K562 (cell line): ENCODE measurements around the gene TICAM1. TPM values are rescaled to one million over a fixed set of nuclear protein-coding genes. Genes with fewer than 3 reads are reported as not detected.
A peak's percentile ranks its signal among the peaks of the same experiment; 100 is the strongest.

Experiments
- ATAC-seq: fragments of 200-7000 bp; cut with Tn5 transposase; 3 replicates; pipeline ENCODE4 v1.9.1; 2020; ENCODE audit warnings: moderate library complexity
- BruUV-seq: library from RNA; stranded (reverse); fragments of 400-500 nt; replicated peaks from 2 replicates; lab custom pipeline; 2021; lab: Mats Ljungman, UMichigan
- CTCF ChIA-PET: fragments of 300-600 bp; formaldehyde crosslinking; extraction: SDS; loops from one replicate; lab custom pipeline; 2021; ENCODE audit warnings: low intra/inter-chr PET ratio; lab: Yijun Ruan, JAX
- POLR2A ChIA-PET: fragments of 300-600, 350-650 bp; sonication (Branson Sonifier 250); formaldehyde crosslinking; extraction: SDS; loops from one replicate; lab custom pipeline; 2021; ENCODE audit warnings: antibody characterized with exemption, inconsistent platforms; lab: Yijun Ruan, JAX
- DNase-seq, 4 experiments: peaks; one replicate each; pipeline versions ENCODE4 v3.0.0 to v3.0.0-alpha.2; 2011 to 2018; ENCODE audit warnings: low spot score in 3 of 4, mixed read lengths in 3 of 4; ENCODE audit errors: extremely low read depth in 1 of 4
- FAIRE-seq: peaks from 2 replicates; lab custom pipeline; 2011; peaks lifted over from hg19 to GRCh38; lab: Jason Lieb, UNC
- H2AFZ ChIP-seq: 2 replicates; pipeline ENCODE4 v1.6.0; 2011; ENCODE audit warnings: low read depth, low read length, control low read depth, inconsistent platforms
- H3K27ac ChIP-seq: fragments of 200-600 bp; 3 replicates; pipeline ENCODE4 v1.8.0; 2011; ENCODE audit warnings: low read depth, mild to moderate bottlenecking, control low read depth, inconsistent platforms, low read length, moderate library complexity, mixed read lengths; ENCODE audit errors: extremely low read depth
- H3K27me3 ChIP-seq, 2 experiments: fragments of 300-600 bp in 1 of 2; 2 replicates in 1 of 2; 3 replicates in 1 of 2; pipeline versions ENCODE4 v1.6.0 to v1.8.0; 2011; ENCODE audit warnings: inconsistent platforms in 2 of 2, low read length in 2 of 2, mild to moderate bottlenecking in 1 of 2, mixed read lengths in 1 of 2, moderate library complexity in 1 of 2; ENCODE audit not compliant: control insufficient read depth in 2 of 2, insufficient read depth in 2 of 2
- H3K36me3 ChIP-seq: fragments of 300-600 bp; 3 replicates; pipeline ENCODE4 v1.8.0; 2011; ENCODE audit warnings: mild to moderate bottlenecking, low read length, inconsistent platforms; ENCODE audit not compliant: control insufficient read depth, insufficient read depth
- H3K4me1 ChIP-seq, 2 experiments: fragments of 200-600 bp in 1 of 2; replicated peaks in 1 of 2; 2 replicates in 1 of 2; 3 replicates in 1 of 2; pipeline versions ENCODE4 v1.5.1 to v1.8.0; 2011; ENCODE audit warnings: inconsistent platforms in 2 of 2, low read length in 2 of 2, mild to moderate bottlenecking in 1 of 2, mixed read lengths in 1 of 2, moderate library complexity in 1 of 2; ENCODE audit not compliant: control insufficient read depth in 2 of 2, insufficient read depth in 2 of 2
- H3K4me2 ChIP-seq: 2 replicates; pipeline ENCODE4 v1.6.1; 2011; ENCODE audit warnings: low read length, control low read depth, inconsistent platforms, mixed read lengths; ENCODE audit not compliant: insufficient read depth
- H3K4me3 ChIP-seq: fragments of 200-600 bp; sonication (generic), shearing (Covaris generic); 2 replicates; pipeline ENCODE4 v1.5.1; 2016; ENCODE audit warnings: control low read depth, inconsistent platforms
- H3K79me2 ChIP-seq: fragments of 200-600 bp; 3 replicates; pipeline ENCODE4 v1.8.0; 2011; ENCODE audit warnings: low read length, inconsistent platforms; ENCODE audit not compliant: control insufficient read depth, insufficient read depth
- H3K9ac ChIP-seq, 2 experiments: 2 replicates each; pipeline versions ENCODE4 v1.6.0 to v1.6.1; 2011; ENCODE audit warnings: low read depth in 2 of 2, low read length in 2 of 2, control low read depth in 1 of 2, inconsistent platforms in 1 of 2, mild to moderate bottlenecking in 1 of 2, mixed read lengths in 1 of 2; ENCODE audit not compliant: insufficient read depth in 1 of 2
- H3K9me1 ChIP-seq: one replicate; pipeline ENCODE4 v1.6.0; 2011; ENCODE audit warnings: inconsistent platforms, mild to moderate bottlenecking, low read length, moderate library complexity; ENCODE audit not compliant: control insufficient read depth, insufficient read depth
- H3K9me3 ChIP-seq: replicated peaks from 2 replicates; pipeline ENCODE4 v1.5.1; 2011; ENCODE audit warnings: low read depth, low read length, inconsistent platforms; ENCODE audit not compliant: control insufficient read depth, insufficient read depth
- H4K20me1 ChIP-seq: replicated peaks from 2 replicates; pipeline ENCODE4 v1.6.1; 2011; ENCODE audit warnings: low read length, inconsistent platforms, mixed read lengths; ENCODE audit not compliant: control insufficient read depth, insufficient read depth
- CBX2 ChIP-seq: fragments of 200-600 bp; sonication (generic); IDR thresholded peaks from one replicate; pipeline ENCODE4 v1.6.1; 2012; ENCODE audit warnings: mild to moderate bottlenecking, low read length, inconsistent platforms; ENCODE audit not compliant: insufficient read depth, poor library complexity, severe bottlenecking
- CLOCK ChIP-seq: fragments of 250-450 bp; sonication (Bioruptor Pico); IDR thresholded peaks from 2 replicates; pipeline ENCODE4 v1.4.0; 2020; ENCODE audit warnings: mild to moderate bottlenecking, moderate library complexity, borderline replicate concordance
- CTBP1 ChIP-seq: fragments of 450-650 bp; IDR thresholded peaks from 2 replicates; pipeline ENCODE4 v1.6.1; 2016; ENCODE audit warnings: borderline replicate concordance
- FOXK2 ChIP-seq, 2 experiments: fragments of 450-650 bp; IDR thresholded peaks in 1 of 2; conservative IDR thresholded peaks in 1 of 2; 2 replicates each; pipeline ENCODE4 v1.6.1; 2016; ENCODE audit warnings: low read depth in 2 of 2, mild to moderate bottlenecking in 1 of 2
- GATA2 ChIP-seq: sonication (generic); formaldehyde crosslinking; IDR thresholded peaks from 2 replicates; pipeline ENCODE4 v1.4.0; 2020; ENCODE audit warnings: mild to moderate bottlenecking, missing genetic modification reagents
- KDM1A ChIP-seq, 2 experiments: fragments of 450-650 bp; IDR thresholded peaks; 2 replicates each; pipeline ENCODE4 v1.6.1; 2016; ENCODE audit warnings: mild to moderate bottlenecking in 2 of 2
- MLX ChIP-seq, 2 experiments: fragments of 450-650 bp in 1 of 2; sonication (generic) in 1 of 2; formaldehyde crosslinking; conservative IDR thresholded peaks; 2 replicates each; pipeline versions ENCODE4 v1.4.0 to v1.8.1; 2020 to 2022; ENCODE audit warnings: mild to moderate bottlenecking in 1 of 2, missing genetic modification reagents in 1 of 2
- NEUROD1 ChIP-seq: fragments of 150-350 bp; IDR thresholded peaks from 2 replicates; pipeline ENCODE4 v1.6.1; 2014; ENCODE audit warnings: borderline replicate concordance, low read length, low read depth; ENCODE audit not compliant: partially characterized antibody
- NUFIP1 ChIP-seq: fragments of 450-650 bp; IDR thresholded peaks from 2 replicates; pipeline ENCODE4 v1.6.1; 2018; ENCODE audit not compliant: partially characterized antibody
- PCBP2 ChIP-seq: fragments of 200-400 bp; formaldehyde crosslinking; IDR thresholded peaks from 2 replicates; pipeline ENCODE4 v1.6.1; 2018; ENCODE audit warnings: low read length, low read depth, mild to moderate bottlenecking, moderate library complexity; ENCODE audit not compliant: poor library complexity, severe bottlenecking
- RBFOX2 ChIP-seq: fragments of 200-400 bp; formaldehyde crosslinking; IDR thresholded peaks from 2 replicates; pipeline ENCODE4 v1.6.1; 2017; ENCODE audit warnings: low read depth, mild to moderate bottlenecking, low read length, moderate library complexity
- SP1 ChIP-seq: sonication (generic); formaldehyde crosslinking; IDR thresholded peaks from 2 replicates; pipeline ENCODE4 v1.8.1; 2022; ENCODE audit warnings: mild to moderate bottlenecking, missing genetic modification reagents
- TBL1XR1 ChIP-seq, 2 experiments: IDR thresholded peaks; 2 replicates each; pipeline ENCODE4 v1.6.1; 2012; ENCODE audit warnings: improper control_type of control experiment in 2 of 2, low read length in 2 of 2, mild to moderate bottlenecking in 1 of 2
- ZNF121 ChIP-seq: sonication (generic); formaldehyde crosslinking; conservative IDR thresholded peaks from 2 replicates; pipeline ENCODE4 v1.8.0; 2022; ENCODE audit warnings: missing genetic modification reagents
- ZNF143 ChIP-seq: sonication (generic); formaldehyde crosslinking; IDR thresholded peaks from 2 replicates; pipeline ENCODE4 v1.9.0; 2022; ENCODE audit warnings: mild to moderate bottlenecking, missing genetic modification reagents
- ZNF212 ChIP-seq: fragments of 450-650 bp; formaldehyde crosslinking; IDR thresholded peaks from 2 replicates; pipeline ENCODE4 v1.4.0; 2020; ENCODE audit warnings: mild to moderate bottlenecking
- WGBS: fragments of 100-300 bp; shearing (Covaris generic); methylation state at CpG from one replicate; pipeline ENCODE4 v1.1.6; 2016; ENCODE audit warnings: low coverage, mixed read lengths; ENCODE audit not compliant: insufficient coverage; ENCODE audit errors: missing lambda C conversion rate; 5-methylcytosine and 5-hydroxymethylcytosine counted together
- in situ Hi-C: fragments of 300-500 bp; cut with MboI; formaldehyde crosslinking; loops from 4 replicates; pipeline ENCODE4 v1.15.0; 2018; ENCODE audit warnings: inconsistent platforms, mixed read lengths
- intact Hi-C: fragments of 100-400 bp; cut with micrococcal nuclease; formaldehyde crosslinking; loops from 2 replicates; pipeline ENCODE4 v1.14.2; 2022
- polyA plus RNA-seq, 8 experiments: library from polyadenylated mRNA; depleted of rRNA in 4 of 8; stranded (reverse) in 5 of 8; unstranded in 3 of 8; fragments of >200 nt; fragmentation: Nextera tagmentation in 2 of 8; fragmentation: Illumina TruSeq in 1 of 8; extraction: Ambion mirVana in 2 of 8; extraction: Trizol in 1 of 8; gene quantifications; 2 replicates each; pipeline versions ENCODE4 v1.2.1 to v1.2.3, GENCODE V29; 2011 to 2014; ENCODE audit warnings: inconsistent platforms in 1 of 8, missing spikeins in 1 of 8
- total RNA-seq, 7 experiments: library from RNA; depleted of rRNA in 6 of 7; stranded (reverse); fragments of >200 nt in 6 of 7; fragmentation: Illumina TruSeq in 2 of 7; extraction: Trizol in 2 of 7; gene quantifications; 2 replicates each; pipeline versions ENCODE4 v1.2.1 to v1.2.3, GENCODE V29; 2011 to 2021; ENCODE audit warnings: low replicate concordance in 1 of 7

TICAM1 gene
- total and polyA plus RNA-seq, 9 of the 15 experiments (the other 6 are each of a cell fraction or from before 2014, with no cell fraction given) = 0.07 to 11.6 (median 1.5) TPM

- H4K20me1 ChIP-seq = no peaks in the 10 kb centered on the region
- H3K27me3 ChIP-seq = no peaks in the 10 kb centered on the region
- H3K4me2 ChIP-seq = peak overlapping the region; percentile 92
- H3K36me3 ChIP-seq = peaks cover 3% of the 10 kb centered on the region; the same call in 1 of the 3 replicates
- WGBS = 75% methylated on average over 6 of the region's 6 CpGs
- H3K79me2 ChIP-seq = peaks cover 31% of the 10 kb centered on the region
- DNase-seq = peak in 1 of 4 experiments; percentile 4
- no TSS peak for BruUV-seq
- peak overlapping the region; percentile 90; the same call in 1 of the 3 replicates for H3K27ac ChIP-seq
- H3K4me1 ChIP-seq = peaks cover 7 to 15% of the 10 kb centered on the region in 2 experiments; a peak in 4 of 5 replicates
- FAIRE-seq = no peak
- H3K4me3 ChIP-seq = peak overlapping the region; percentile 98
- H2AFZ ChIP-seq = 0 out of 2 replicates have a peak overlapping the region, but pooled peaks have one; percentile 100
- H3K9me3 ChIP-seq = no peaks in the 10 kb centered on the region; the same call in 1 of the 2 replicates
- peak overlapping the region; percentile 88 to 95 for H3K9ac ChIP-seq
- H3K9me1 ChIP-seq = no peaks in the 10 kb centered on the region
- no peak for ATAC-seq
- POLR2A ChIA-PET = interaction anchor here (1.2 to 2.8 kb wide), 3 partner anchors 10 to 13 kb away, joined by 3 to 7 read pairs (median 4); no protein-coding TSS in a partner anchor
- in situ Hi-C loops = no loop called here
- CTCF ChIA-PET = interaction anchor here (0.8 kb wide), 1 partner anchor 19 kb away, joined by 5 read pairs; no protein-coding TSS in a partner anchor
- intact Hi-C loops = no loop called here
- TF ChIP-seq ZNF143 (CRISPR knock-in tag) (no peak), RBFOX2 (no peak), NUFIP1 (no peak), GATA2 (no peak), TBL1XR1 (IDR thresholded peaks at IDR 0.05; ENCODE audit: low read length in 2 of 2) (0 out of 4 replicates have a peak, but pooled peaks of 1 of the 2 experiments have one; percentile 12), MLX (CRISPR knock-in tag; conservative IDR thresholded peaks at IDR 0.05) (no peak), SP1 (CRISPR knock-in tag) (no peak), ZNF121 (CRISPR knock-in tag) (peak; percentile 45; the same call in 1 of the 2 replicates), KDM1A (IDR thresholded peaks at IDR 0.05) (peak in 1 of 2 experiments; percentile 13; a peak in 1 of 4 replicates), CBX2 (no peak), PCBP2 (no peak), NEUROD1 (no peak), FOXK2 (conservative IDR thresholded peaks at IDR 0.05 in 1 of 2, IDR thresholded peaks at IDR 0.05 in 1 of 2; ENCODE audit: low read depth in 2 of 2) (no peak), CLOCK (CRISPR knock-in tag) (no peak), ZNF212 (CRISPR knock-in tag) (no peak), CTBP1 (no peak)
Observed at GRCh38 chr19:4830332-4830731, 1.2 kb downstream of the TICAM1 start.
